NCI-H748 (cell line): ENCODE results near the gene AKT3.

ENCODE experiments used
- DNase-seq: peaks from one replicate; lab custom pipeline; 2025; ENCODE audit not compliant: unreplicated experiment; lab: John Stamatoyannopoulos, UW

Gene AKT3

GRCh38 chr1:243733670-243734307 lies 116.3 kb downstream of the AKT3 start:
- DNase-seq: no peak

- peak; percentile 93 for DNase-seq
Observed at GRCh38 chr1:243732637-243733036, 117.4 kb downstream of the AKT3 start.

- no peak for DNase-seq
Observed at GRCh38 chr1:243731974-243732625, 117.9 kb downstream of the AKT3 start.

GRCh38 chr1:243731301-243731891 lies 118.6 kb downstream of the AKT3 start:
- DNase-seq: peak; percentile 51

- DNase-seq: no peak
Observed at GRCh38 chr1:243730487-243731150, 119.4 kb downstream of the AKT3 start.

- no peak for DNase-seq
Observed at GRCh38 chr1:243729956-243730355, 120.1 kb downstream of the AKT3 start.

GRCh38 chr1:243727503-243728203 lies 122.4 kb downstream of the AKT3 start:
- no peak for DNase-seq

- no peak for DNase-seq
Observed at GRCh38 chr1:243726806-243727502, 123.1 kb downstream of the AKT3 start.

GRCh38 chr1:243725846-243726245 lies 124.2 kb downstream of the AKT3 start:
- no peak for DNase-seq

- DNase-seq: no peak
Observed at GRCh38 chr1:243725075-243725474, 125.0 kb downstream of the AKT3 start.

- DNase-seq: no peak
Observed at GRCh38 chr1:243723458-243724043, 126.5 kb downstream of the AKT3 start.

GRCh38 chr1:243723050-243723449 lies 127.0 kb downstream of the AKT3 start:
- DNase-seq: no peak

- no peak for DNase-seq
Observed at GRCh38 chr1:243719476-243719875, 130.6 kb downstream of the AKT3 start.

GRCh38 chr1:243718893-243719292 lies 131.2 kb downstream of the AKT3 start:
- DNase-seq: no peak

- no peak for DNase-seq
Observed at GRCh38 chr1:243718022-243718421, 132.0 kb downstream of the AKT3 start.

- no peak for DNase-seq
Observed at GRCh38 chr1:243716906-243717305, 133.1 kb downstream of the AKT3 start.

- DNase-seq: no peak
Observed at GRCh38 chr1:243715285-243715684, 134.8 kb downstream of the AKT3 start.

- peak; percentile 99 for DNase-seq
Observed at GRCh38 chr1:243713470-243714186, 136.4 kb downstream of the AKT3 start.

GRCh38 chr1:243712941-243713340 lies 137.1 kb downstream of the AKT3 start:
- peak; percentile 91 for DNase-seq

- no peak for DNase-seq
Observed at GRCh38 chr1:243712242-243712641, 137.8 kb downstream of the AKT3 start.
